GM12878 (cell line): Measurements from ENCODE around the gene OR2A12. TPM values are rescaled to one million over a fixed set of nuclear protein-coding genes. Genes with fewer than 3 reads are reported as not detected.

Experiments
- BCLAF1 ChIP-seq: fragments of 450-650 bp; IDR thresholded peaks from 2 replicates; pipeline ENCODE4 v1.6.1; 2017; ENCODE audit warnings: antibody characterized with exemption, mild to moderate bottlenecking, moderate library complexity
- BRCA1 ChIP-seq: IDR thresholded peaks from 2 replicates; pipeline ENCODE4 v1.6.1; 2011; ENCODE audit warnings: low read depth, low read length, improper control_type of control experiment
- FOS ChIP-seq: IDR thresholded peaks from 3 replicates; pipeline ENCODE4 v1.6.1; 2011; ENCODE audit warnings: borderline replicate concordance; ENCODE audit not compliant: insufficient read length; ENCODE audit errors: extremely low read depth
- IRF3 ChIP-seq: fragments of 450-650 bp; IDR thresholded peaks from 2 replicates; pipeline ENCODE4 v1.6.1; 2014; ENCODE audit warnings: mild to moderate bottlenecking
- MTA3 ChIP-seq: IDR thresholded peaks from 2 replicates; pipeline ENCODE4 v1.6.1; 2012; ENCODE audit warnings: low read length, inconsistent platforms, borderline replicate concordance
- PAX5 ChIP-seq: IDR thresholded peaks from 2 replicates; pipeline ENCODE4 v1.6.1; 2011; ENCODE audit warnings: low read depth, low read length, borderline replicate concordance
- PAX8 ChIP-seq: fragments of 450-650 bp; IDR thresholded peaks from 2 replicates; pipeline ENCODE4 v1.6.1; 2017; ENCODE audit warnings: mild to moderate bottlenecking, moderate library complexity
- PML ChIP-seq: IDR thresholded peaks from 2 replicates; pipeline ENCODE4 v1.6.1; 2012; ENCODE audit warnings: low read length, inconsistent platforms
- RAD51 ChIP-seq: fragments of 450-650 bp; IDR thresholded peaks from 2 replicates; pipeline ENCODE4 v1.6.1; 2016; ENCODE audit warnings: moderate library complexity, mild to moderate bottlenecking, inconsistent platforms
- RUNX3 ChIP-seq: IDR thresholded peaks from 2 replicates; pipeline ENCODE4 v1.6.1; 2012; ENCODE audit warnings: low read length, inconsistent platforms
- SKIL ChIP-seq: fragments of 450-650 bp; IDR thresholded peaks from 2 replicates; pipeline ENCODE4 v1.6.1; 2017; ENCODE audit warnings: mild to moderate bottlenecking, low read depth, inconsistent platforms; ENCODE audit not compliant: poor library complexity, severe bottlenecking
- SRF ChIP-seq, 2 experiments: IDR thresholded peaks; 2 replicates each; pipeline ENCODE4 v1.6.1; 2011; ENCODE audit warnings: low read depth in 2 of 2, low read length in 2 of 2, mild to moderate bottlenecking in 1 of 2, moderate library complexity in 1 of 2
- ZNF384 ChIP-seq: IDR thresholded peaks from 2 replicates; pipeline ENCODE4 v1.6.1; 2012; ENCODE audit warnings: low read depth, mild to moderate bottlenecking, low read length, improper control_type of control experiment, borderline replicate concordance
- ZNF687 ChIP-seq: fragments of 450-650 bp; IDR thresholded peaks from 2 replicates; pipeline ENCODE4 v1.6.1; 2017; ENCODE audit warnings: mild to moderate bottlenecking, moderate library complexity
- polyA plus RNA-seq, 11 experiments: library from polyadenylated mRNA; depleted of rRNA in 4 of 11; unstranded in 6 of 11; stranded (reverse) in 5 of 11; fragments of >200 nt; fragmentation: Nextera tagmentation in 4 of 11; fragmentation: Illumina TruSeq in 1 of 11; extraction: Ambion mirVana in 4 of 11; extraction: Trizol in 1 of 11; gene quantifications; 1 replicate in 1 of 11; 2 replicates in 10 of 11; pipeline versions ENCODE4 v1.2.1 to v1.2.3, GENCODE V29; 2011 to 2016; ENCODE audit warnings: inconsistent platforms in 2 of 11, missing spikeins in 2 of 11, low read depth in 1 of 11
- total RNA-seq, 4 experiments: library from RNA; depleted of rRNA in 3 of 4; stranded (reverse); fragments of >200 nt in 3 of 4; fragmentation: Illumina TruSeq in 1 of 4; extraction: Trizol in 1 of 4; gene quantifications; 2 replicates each; pipeline versions ENCODE4 v1.2.1 to v1.2.3, GENCODE V29; 2013 to 2021
- TF ChIP-seq, protein P1 (sequence below): fragments of 450-650 bp; IDR thresholded peaks from 2 replicates; pipeline ENCODE4 v1.6.1; 2017; ENCODE audit warnings: mild to moderate bottlenecking, moderate library complexity

Gene OR2A12
- total and polyA plus RNA-seq, 10 of the 15 experiments (the other 5 are each of a cell fraction or from before 2014, with no cell fraction given), result not detected

DNA sequence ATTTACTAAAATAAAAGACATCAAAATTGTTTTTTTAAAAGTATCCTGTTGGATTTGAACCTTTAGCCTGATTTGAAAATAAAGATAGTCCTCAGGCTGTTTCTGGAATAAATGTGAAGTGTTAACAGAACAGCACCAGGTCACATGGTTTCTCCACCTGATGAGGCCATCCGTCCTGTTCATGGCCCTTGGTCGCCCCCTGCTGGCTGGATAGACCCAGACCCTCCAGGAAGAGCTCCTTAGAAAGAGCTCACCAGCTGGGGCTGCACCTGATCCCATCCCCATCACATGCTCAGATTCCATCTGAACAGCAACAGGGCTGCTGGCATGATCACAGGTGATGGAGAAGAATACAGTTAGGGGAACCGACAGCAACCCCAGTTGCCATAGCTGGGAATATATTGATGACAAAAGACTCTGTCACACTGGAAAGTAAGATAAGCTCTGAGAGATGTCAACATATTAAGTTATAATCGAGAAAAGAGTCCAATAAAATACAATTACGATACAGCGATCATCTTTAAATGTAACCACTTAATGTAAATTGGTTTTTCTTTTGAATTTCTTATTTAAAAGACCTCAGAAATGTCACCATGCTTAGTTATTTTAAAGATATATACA lies 41.7 kb downstream of the OR2A12 start (continued):
- TF ChIP-seq IRF3 (no peak), ZNF384 (no peak), SKIL (no peak), MTA3 (no peak), FOS (no peak), PML (no peak), SRF (IDR thresholded peaks at IDR 0.05; ENCODE audit: low read depth in 2 of 2, low read length in 2 of 2) (no peak), RAD51 (peak; percentile 97), BRCA1 (no peak), BCLAF1 (no peak), PAX5 (no peak), PAX8 (no peak), ZNF687 (no peak), RUNX3 (no peak)
- TF ChIP-seq, protein P1, sequence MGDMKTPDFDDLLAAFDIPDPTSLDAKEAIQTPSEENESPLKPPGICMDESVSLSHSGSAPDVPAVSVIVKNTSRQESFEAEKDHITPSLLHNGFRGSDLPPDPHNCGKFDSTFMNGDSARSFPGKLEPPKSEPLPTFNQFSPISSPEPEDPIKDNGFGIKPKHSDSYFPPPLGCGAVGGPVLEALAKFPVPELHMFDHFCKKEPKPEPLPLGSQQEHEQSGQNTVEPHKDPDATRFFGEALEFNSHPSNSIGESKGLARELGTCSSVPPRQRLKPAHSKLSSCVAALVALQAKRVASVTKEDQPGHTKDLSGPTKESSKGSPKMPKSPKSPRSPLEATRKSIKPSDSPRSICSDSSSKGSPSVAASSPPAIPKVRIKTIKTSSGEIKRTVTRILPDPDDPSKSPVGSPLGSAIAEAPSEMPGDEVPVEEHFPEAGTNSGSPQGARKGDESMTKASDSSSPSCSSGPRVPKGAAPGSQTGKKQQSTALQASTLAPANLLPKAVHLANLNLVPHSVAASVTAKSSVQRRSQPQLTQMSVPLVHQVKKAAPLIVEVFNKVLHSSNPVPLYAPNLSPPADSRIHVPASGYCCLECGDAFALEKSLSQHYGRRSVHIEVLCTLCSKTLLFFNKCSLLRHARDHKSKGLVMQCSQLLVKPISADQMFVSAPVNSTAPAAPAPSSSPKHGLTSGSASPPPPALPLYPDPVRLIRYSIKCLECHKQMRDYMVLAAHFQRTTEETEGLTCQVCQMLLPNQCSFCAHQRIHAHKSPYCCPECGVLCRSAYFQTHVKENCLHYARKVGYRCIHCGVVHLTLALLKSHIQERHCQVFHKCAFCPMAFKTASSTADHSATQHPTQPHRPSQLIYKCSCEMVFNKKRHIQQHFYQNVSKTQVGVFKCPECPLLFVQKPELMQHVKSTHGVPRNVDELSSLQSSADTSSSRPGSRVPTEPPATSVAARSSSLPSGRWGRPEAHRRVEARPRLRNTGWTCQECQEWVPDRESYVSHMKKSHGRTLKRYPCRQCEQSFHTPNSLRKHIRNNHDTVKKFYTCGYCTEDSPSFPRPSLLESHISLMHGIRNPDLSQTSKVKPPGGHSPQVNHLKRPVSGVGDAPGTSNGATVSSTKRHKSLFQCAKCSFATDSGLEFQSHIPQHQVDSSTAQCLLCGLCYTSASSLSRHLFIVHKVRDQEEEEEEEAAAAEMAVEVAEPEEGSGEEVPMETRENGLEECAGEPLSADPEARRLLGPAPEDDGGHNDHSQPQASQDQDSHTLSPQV, result 0 out of 2 replicates have a peak, but pooled peaks have one; percentile 37
